ENCODE data around the gene FEN1.

FEN1 gene

GRCh38 chr11:61841636-61842527 lies 49.2 kb downstream of the FEN1 start:
- DNase-seq (ENCODE audit: low read depth): no peak

- no peak for DNase-seq (ENCODE audit: low read depth)
These were observed 49.8 kb downstream of the FEN1 start for GRCh38 chr11:61842528-61842820.

- DNase-seq (ENCODE audit: low read depth): no peak
These were observed 52.3 kb downstream of the FEN1 start for GRCh38 chr11:61844909-61845565.

DNA sequence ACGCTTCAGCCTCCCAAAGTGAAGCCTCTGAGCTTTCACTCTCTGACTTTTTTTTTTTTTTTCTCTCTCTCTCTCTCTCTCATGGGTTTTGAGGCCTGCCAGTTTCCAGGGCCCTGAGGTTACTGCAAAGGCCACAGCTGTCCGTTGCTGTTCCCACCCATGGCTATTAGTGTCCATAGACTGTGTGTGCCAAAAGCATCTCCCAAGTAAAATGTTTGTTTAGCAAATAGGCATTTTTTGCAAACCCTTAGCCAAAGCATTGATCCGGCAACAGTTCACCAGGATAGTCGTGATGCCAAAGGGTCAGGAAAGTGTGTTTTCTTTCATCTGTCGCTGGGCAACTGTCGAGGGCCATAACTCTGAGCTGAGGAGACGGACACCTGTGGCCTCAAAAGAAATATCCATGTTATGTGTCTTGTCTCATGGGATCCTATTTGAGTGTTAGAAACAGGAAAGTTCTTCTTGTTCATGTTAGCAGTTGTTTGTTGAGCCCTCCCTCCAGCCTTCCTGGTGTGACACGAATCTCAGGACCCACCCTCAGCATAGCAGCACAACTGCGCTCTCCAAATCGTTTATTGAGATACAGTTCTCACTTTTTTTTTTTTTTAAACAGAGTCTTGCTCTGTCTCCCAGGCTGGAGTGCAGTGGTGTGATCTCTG lies 53.8 kb downstream of the FEN1 start:
- DNase-seq (ENCODE audit: low read depth): no peak

Data from activated T-cell treated with anti-CD3 and anti-CD28 coated beads for 24 hours (primary cell).